NCI-H2196 treated with DMSO at 0.1 percent for 48 hours (cell line): ENCODE results near the gene SKI.
"Not testable (repeated sequence)": the region's sequence is repeated elsewhere in the genome, so short reads cannot be mapped to it uniquely, and the experiment has no call there.

Source experiments
- DNase-seq: peaks from one replicate; lab custom pipeline; 2025; ENCODE audit not compliant: unreplicated experiment; lab: John Stamatoyannopoulos, UW

The SKI gene

GRCh38 chr1:2318314-2319278, 90.5 kb downstream of the SKI start:
- no peak for DNase-seq

GRCh38 chr1:2319291-2319690, 91.2 kb downstream of the SKI start:
- DNase-seq = no peak

- DNase-seq = no peak
Measured at GRCh38 chr1:2320006-2320405, 91.9 kb downstream of the SKI start.

- no peak for DNase-seq
Measured at GRCh38 chr1:2320760-2321667, 92.9 kb downstream of the SKI start.

GRCh38 chr1:2322065-2322571, 94.0 kb downstream of the SKI start:
- DNase-seq = no peak

GRCh38 chr1:2322581-2323211, 94.6 kb downstream of the SKI start:
- DNase-seq = no peak

- no peak for DNase-seq
Measured at GRCh38 chr1:2323451-2323974, 95.4 kb downstream of the SKI start.

- no peak for DNase-seq
Measured at GRCh38 chr1:2324553-2325366, 96.6 kb downstream of the SKI start.

GRCh38 chr1:2326524-2326923, 98.4 kb downstream of the SKI start:
- DNase-seq = no peak

- not testable (repeated sequence) for DNase-seq
Measured at GRCh38 chr1:2327162-2327561, 99.0 kb downstream of the SKI start.

GRCh38 chr1:2327841-2328240, 99.7 kb downstream of the SKI start:
- DNase-seq = no peak

- DNase-seq = no peak
Measured at GRCh38 chr1:2328676-2329455, 100.7 kb downstream of the SKI start.

GRCh38 chr1:2330035-2330434, 101.9 kb downstream of the SKI start:
- DNase-seq = no peak

- no peak for DNase-seq
Measured at GRCh38 chr1:2330519-2331199, 102.5 kb downstream of the SKI start.

- no peak for DNase-seq
Measured at GRCh38 chr1:2331200-2331544, 103.1 kb downstream of the SKI start.

- not testable (repeated sequence) for DNase-seq
Measured at GRCh38 chr1:2331580-2331979, 103.5 kb downstream of the SKI start.

GRCh38 chr1:2334366-2334765, 106.2 kb downstream of the SKI start:
- DNase-seq = no peak

- no peak for DNase-seq
Measured at GRCh38 chr1:2334883-2335534, 106.9 kb downstream of the SKI start.
